Duodenal mucosa (tissue), 2 donors: Measurements from ENCODE around the gene TMEM59L.

Experiments used
- H3K27ac ChIP-seq: one replicate; pipeline ENCODE4 v1.7.0; 2013; ENCODE audit warnings: low read depth, low read length
- H3K27me3 ChIP-seq, 2 donors: one replicate each; pipeline ENCODE4 v1.7.0; 2013; ENCODE audit warnings: low read length in 2 of 2, control low read depth in 1 of 2; ENCODE audit not compliant: insufficient read depth in 2 of 2, control insufficient read depth in 1 of 2
- H3K36me3 ChIP-seq, 2 donors: one replicate each; pipeline ENCODE4 v1.7.0; 2013; ENCODE audit warnings: low read length in 2 of 2, control low read depth in 1 of 2; ENCODE audit not compliant: insufficient read depth in 2 of 2, control insufficient read depth in 1 of 2
- H3K4me1 ChIP-seq, 2 donors: one replicate each; pipeline ENCODE4 v1.7.0; 2013; ENCODE audit warnings: low read length in 2 of 2, control low read depth in 1 of 2; ENCODE audit not compliant: insufficient read depth in 2 of 2, control insufficient read depth in 1 of 2
- H3K4me3 ChIP-seq, 2 donors: one replicate each; pipeline ENCODE4 v1.7.0; 2013; ENCODE audit warnings: low read length in 2 of 2, low read depth in 1 of 2
- H3K9ac ChIP-seq, 2 donors: one replicate each; pipeline ENCODE4 v1.7.0; 2013; ENCODE audit warnings: low read length in 2 of 2, low read depth in 1 of 2
- H3K9me3 ChIP-seq, 2 donors: one replicate each; pipeline ENCODE4 v1.7.0; 2013; ENCODE audit warnings: low read length in 2 of 2, control low read depth in 1 of 2; ENCODE audit not compliant: control insufficient read depth in 1 of 2

Gene TMEM59L

GRCh38 chr19:18603958-18604819 lies 8.5 kb upstream of the TMEM59L start:
- Histone ChIP-seq H3K27me3 (peaks cover 62 to 63% of the 10 kb centered on the region in 2 donors), H3K9ac (no peak overlapping the region), H3K4me1 (no peaks in the 10 kb centered on the region), H3K4me3 (no peak overlapping the region), H3K27ac (no peak overlapping the region), H3K9me3 (no peaks in the 10 kb centered on the region), H3K36me3 (no peaks in the 10 kb centered on the region)

- Histone ChIP-seq H3K9ac (no peak overlapping the region), H3K27ac (no peak overlapping the region), H3K36me3 (no peaks in the 10 kb centered on the region), H3K9me3 (no peaks in the 10 kb centered on the region), H3K27me3 (peaks cover 62 to 63% of the 10 kb centered on the region in 2 donors), H3K4me3 (no peak overlapping the region), H3K4me1 (no peaks in the 10 kb centered on the region)
Measured at GRCh38 chr19:18604820-18605159, 7.9 kb upstream of the TMEM59L start.

GRCh38 chr19:18605196-18605545 lies 7.5 kb upstream of the TMEM59L start:
- H3K9ac ChIP-seq: no peak overlapping the region
- no peaks in the 10 kb centered on the region for H3K36me3 ChIP-seq
- H3K27me3 ChIP-seq: peaks cover 65 to 66% of the 10 kb centered on the region in 2 donors
- H3K4me3 ChIP-seq: no peak overlapping the region
- H3K4me1 ChIP-seq: no peaks in the 10 kb centered on the region
- no peak overlapping the region for H3K27ac ChIP-seq
- H3K9me3 ChIP-seq: no peaks in the 10 kb centered on the region

GRCh38 chr19:18605546-18606280 lies 7.0 kb upstream of the TMEM59L start:
- H3K9me3 ChIP-seq: no peaks in the 10 kb centered on the region
- H3K4me1 ChIP-seq: no peaks in the 10 kb centered on the region
- H3K4me3 ChIP-seq: no peak overlapping the region
- H3K9ac ChIP-seq: no peak overlapping the region
- H3K36me3 ChIP-seq: no peaks in the 10 kb centered on the region
- H3K27me3 ChIP-seq: peaks cover 70 to 71% of the 10 kb centered on the region in 2 donors
- H3K27ac ChIP-seq: no peak overlapping the region

- Histone ChIP-seq H3K9me3 (no peaks in the 10 kb centered on the region), H3K9ac (no peak within 1 kb of the TSS), H3K4me1 (no peaks in the 10 kb centered on the region), H3K27ac (no peak within 1 kb of the TSS), H3K36me3 (no peaks in the 10 kb centered on the region), H3K4me3 (no peak within 1 kb of the TSS), H3K27me3 (peaks cover 75 to 76% of the 10 kb centered on the region in 2 donors)
Measured at GRCh38 chr19:18606281-18607225, 6.1 kb upstream of the TMEM59L start, which contains the start of gene CRLF1. Gene CRLF1 (minus strand): TSS chr19:18606799. CDS start chr19:18606656, 143 bp downstream.

- H3K27me3 ChIP-seq: peaks cover 77 to 79% of the 10 kb centered on the region in 2 donors
- no peak overlapping the region for H3K27ac ChIP-seq
- no peaks in the 10 kb centered on the region for H3K36me3 ChIP-seq
- H3K4me1 ChIP-seq: peaks cover 7% of the 10 kb centered on the region in 2 donors
- no peaks in the 10 kb centered on the region for H3K9me3 ChIP-seq
- H3K4me3 ChIP-seq: no peak overlapping the region
- H3K9ac ChIP-seq: no peak overlapping the region
Measured at GRCh38 chr19:18607226-18608101, 5.2 kb upstream of the TMEM59L start.

GRCh38 chr19:18608102-18608804 lies 4.4 kb upstream of the TMEM59L start:
- peaks cover 79 to 83% of the 10 kb centered on the region in 2 donors for H3K27me3 ChIP-seq

GRCh38 chr19:18608805-18609716 lies 3.6 kb upstream of the TMEM59L start:
- Histone ChIP-seq H3K4me1 (peaks cover 7 to 10% of the 10 kb centered on the region in 2 donors), H3K27me3 (peaks cover 80 to 85% of the 10 kb centered on the region in 2 donors), H3K9ac (no peak overlapping the region)

More at GRCh38 chr19:18608102-18608804, 4.4 kb upstream of the TMEM59L start:
- Histone ChIP-seq H3K4me1 (peaks cover 7 to 10% of the 10 kb centered on the region in 2 donors), H3K36me3 (no peaks in the 10 kb centered on the region), H3K9me3 (no peaks in the 10 kb centered on the region), H3K9ac (no peak overlapping the region), H3K4me3 (no peak overlapping the region), H3K27ac (no peak overlapping the region)

More at GRCh38 chr19:18608805-18609716, 3.6 kb upstream of the TMEM59L start:
- H3K27ac ChIP-seq: no peak overlapping the region
- H3K9me3 ChIP-seq: no peaks in the 10 kb centered on the region
- H3K4me3 ChIP-seq: no peak overlapping the region
- no peaks in the 10 kb centered on the region for H3K36me3 ChIP-seq
